GM03348 (cell line): ENCODE results near the gene TMEM254.
A peak's percentile ranks its signal among the peaks of the same experiment; 100 is the strongest.
"Not testable (repeated sequence)": the region's sequence is repeated elsewhere in the genome, so short reads cannot be mapped to it uniquely, and the experiment has no call there.

Experiments used
- DNase-seq: peaks from one replicate; pipeline ENCODE4 v3.0.0; 2012; ENCODE audit warnings: low spot score

Gene TMEM254

DNA sequence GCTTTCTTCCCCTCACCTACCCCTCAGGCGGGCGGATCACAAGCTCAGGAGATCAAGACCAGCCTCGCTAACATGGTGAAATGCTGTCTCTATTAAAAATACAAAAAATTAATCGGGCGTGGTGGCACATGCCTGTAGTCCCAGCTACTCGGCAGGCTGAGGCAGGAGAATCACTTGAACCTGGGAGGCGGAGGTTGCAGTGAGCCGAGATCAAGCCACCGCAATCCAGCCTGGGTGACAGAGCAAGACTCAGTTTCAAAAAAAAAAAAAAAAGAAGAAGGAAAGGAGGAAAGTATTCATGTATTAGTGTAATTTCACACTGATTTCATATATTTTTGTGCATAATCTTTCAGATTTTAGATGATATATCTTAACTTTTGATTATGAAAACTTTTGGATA lies 55.2 kb downstream of the TMEM254 start:
- DNase-seq = not testable (repeated sequence)

DNA sequence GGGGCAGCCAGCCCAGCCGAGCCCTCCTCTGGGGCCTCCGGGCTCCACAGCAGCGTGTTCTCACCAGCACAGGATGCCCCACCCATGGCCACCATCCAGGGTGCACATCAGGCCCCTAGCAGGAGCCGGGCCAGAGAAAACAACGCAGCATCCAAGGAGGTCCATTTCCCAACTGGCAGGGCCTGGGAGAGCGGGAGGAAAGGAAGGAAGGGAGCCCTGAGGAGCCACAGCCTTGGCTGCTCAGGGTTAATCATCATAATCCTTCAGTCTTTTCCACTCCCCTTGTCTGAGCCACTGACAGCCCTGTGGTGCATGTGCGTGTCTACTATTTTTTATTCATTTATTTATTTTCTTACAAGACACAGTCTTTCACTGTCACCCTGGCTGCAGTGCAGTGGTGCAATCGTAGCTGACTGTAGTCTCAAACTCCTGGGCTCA lies 57.7 kb downstream of the TMEM254 start:
- DNase-seq = peak; percentile 85

DNA sequence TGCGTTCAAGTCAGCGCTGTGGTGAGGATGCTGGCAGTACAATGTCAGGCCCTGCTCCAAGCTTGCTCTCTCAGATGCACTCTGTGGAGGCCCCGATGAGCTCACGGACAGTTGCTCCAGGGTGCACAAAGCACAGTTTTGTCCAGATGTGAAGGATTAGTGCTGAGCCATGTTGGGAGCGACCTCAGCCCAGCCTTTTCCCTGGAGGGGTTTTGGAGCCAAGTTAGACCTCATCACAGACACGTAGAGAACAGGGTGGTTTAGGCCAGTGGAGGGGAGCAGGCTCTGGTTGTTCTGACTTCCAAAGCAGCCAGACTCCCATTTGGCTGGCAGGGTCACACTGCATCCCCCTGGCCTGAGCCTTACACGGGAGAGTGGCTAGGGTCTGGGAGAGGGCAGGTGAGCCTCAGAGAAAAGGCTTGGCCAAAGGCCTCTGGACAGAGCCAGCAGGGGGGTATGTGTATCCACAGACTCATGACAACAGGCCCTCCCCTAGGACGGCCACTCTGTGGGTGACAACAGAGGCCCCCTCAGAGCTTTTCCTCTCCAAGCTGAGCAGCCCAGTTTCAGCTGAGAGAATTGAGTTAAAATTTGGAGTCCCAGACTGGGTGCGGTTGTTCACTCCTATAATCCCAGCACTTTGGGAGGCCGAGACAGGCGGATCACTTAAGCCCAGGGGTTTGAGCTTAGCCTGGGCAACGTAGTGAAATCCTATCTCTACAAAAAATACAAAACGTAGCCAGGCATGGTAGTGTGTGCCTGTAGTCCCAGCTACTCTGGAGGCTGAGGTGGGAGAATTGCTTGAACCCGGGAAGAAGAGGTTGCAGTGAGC lies 58.8 kb downstream of the TMEM254 start:
- peak; percentile 57 for DNase-seq

DNA sequence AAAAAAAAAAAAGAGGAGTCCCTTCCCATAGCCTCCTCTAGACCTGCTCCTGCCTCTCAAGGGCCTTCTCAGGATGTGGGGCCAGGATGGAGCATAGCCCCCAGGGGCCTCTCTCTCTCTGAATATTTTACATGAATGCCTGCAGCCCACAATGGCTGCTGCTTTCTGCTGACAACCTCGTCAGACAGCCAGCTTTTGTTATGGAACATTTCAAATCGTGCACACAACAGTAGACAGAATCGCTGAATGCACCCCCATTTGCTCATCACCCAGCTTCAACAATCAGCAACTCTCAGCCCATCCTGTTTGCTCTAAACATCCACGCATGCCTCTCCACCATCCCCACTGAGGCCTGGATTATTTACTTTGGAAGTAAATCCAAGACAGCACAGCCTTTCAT lies 59.5 kb downstream of the TMEM254 start:
- DNase-seq = no peak

DNA sequence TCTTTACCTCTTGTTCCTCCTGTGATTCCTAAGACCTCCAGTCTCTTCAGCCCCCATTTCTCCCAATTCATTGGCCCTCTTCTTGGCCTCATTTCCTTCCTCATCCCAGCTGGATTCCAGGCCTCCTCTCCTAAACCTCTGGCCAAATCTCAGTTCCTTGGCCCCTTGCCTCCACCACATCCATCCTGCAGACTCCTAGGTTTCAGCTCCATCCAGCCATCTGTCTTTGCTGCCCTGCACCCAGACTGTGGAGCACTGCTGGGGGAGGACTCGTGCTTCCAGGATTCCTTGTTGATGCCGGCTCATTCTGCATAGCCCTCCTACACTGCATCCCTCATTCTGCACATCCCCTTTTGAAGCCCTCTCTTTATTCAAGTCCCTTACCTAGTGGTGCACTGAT lies 60.8 kb downstream of the TMEM254 start:
- no peak for DNase-seq

DNA sequence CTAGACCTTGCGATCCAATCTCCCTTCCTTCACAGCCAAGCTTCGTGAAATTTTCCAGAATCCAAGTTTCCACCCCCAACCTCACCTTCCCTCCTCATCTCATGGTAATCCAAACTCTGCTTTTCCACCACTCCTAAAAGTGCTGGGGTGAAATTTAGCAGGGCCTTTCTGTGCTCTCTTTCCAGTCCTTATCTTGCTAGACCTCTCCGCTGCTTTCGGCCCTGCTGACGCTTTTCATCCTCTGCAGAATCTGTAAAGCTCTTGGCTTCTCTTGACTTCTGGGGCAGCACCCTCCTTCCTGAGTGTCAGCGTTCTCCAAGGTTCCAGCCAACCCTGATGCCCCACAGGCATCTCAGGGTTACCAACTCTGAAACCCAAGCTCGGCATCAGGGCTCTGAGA lies 61.8 kb downstream of the TMEM254 start:
- no peak for DNase-seq

DNA sequence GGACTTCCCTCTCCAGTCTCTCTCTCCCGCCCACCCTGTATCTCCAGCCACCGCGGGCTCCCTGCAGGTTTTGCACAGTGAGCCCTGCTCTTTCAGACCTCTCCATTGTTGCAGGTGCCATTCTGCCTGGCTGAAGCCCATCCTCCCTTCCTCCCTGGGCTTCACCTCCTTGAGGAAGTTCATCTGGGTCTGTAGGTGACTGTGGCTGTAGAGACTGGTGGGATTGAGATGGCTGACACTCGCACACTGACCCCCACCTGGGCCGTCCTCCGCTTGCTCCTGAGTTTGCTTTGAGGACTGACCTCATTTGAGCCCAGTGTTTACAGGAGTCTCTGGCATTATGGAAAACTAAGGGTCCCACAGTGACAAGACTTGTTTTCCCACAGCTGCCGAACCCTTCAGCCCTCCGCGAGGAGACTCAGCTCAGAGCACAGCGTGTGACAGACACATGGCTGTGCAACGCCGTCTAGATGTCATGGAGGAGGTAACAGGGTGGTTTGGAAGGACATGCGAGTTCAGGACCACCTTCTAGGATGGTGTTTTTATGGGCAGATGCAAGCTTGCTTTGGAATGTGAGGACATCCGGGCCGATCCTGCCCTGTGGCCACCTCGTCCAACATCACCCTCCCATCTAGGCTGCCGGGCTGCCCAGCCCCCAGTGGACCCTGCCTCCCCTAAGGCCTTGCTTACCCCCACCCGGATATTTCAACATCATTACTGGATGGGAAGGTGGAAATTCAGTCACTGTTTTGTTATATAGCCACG lies 63.4 kb downstream of the TMEM254 start:
- DNase-seq = no peak
